HK-2 (cell line): ENCODE measurements around the gene NKD2.
A peak's percentile ranks its signal among the peaks of the same experiment; 100 is the strongest.
"Not testable (repeated sequence)": the region's sequence is repeated elsewhere in the genome, so short reads cannot be mapped to it uniquely, and the experiment has no call there.

ENCODE experiments used
- DNase-seq: peaks from one replicate; pipeline ENCODE4 v3.0.0-alpha.2; 2018; ENCODE audit not compliant: unreplicated experiment

NKD2 gene

GRCh38 chr5:1000329-1000728 is 8.3 kb upstream of the NKD2 start:
- no peak for DNase-seq

GRCh38 chr5:1000831-1001230 is 7.8 kb upstream of the NKD2 start:
- not testable (repeated sequence) for DNase-seq

GRCh38 chr5:1001406-1002270 is 7.0 kb upstream of the NKD2 start:
- DNase-seq: no peak

GRCh38 chr5:1002271-1002546 is 6.4 kb upstream of the NKD2 start:
- no peak for DNase-seq

- DNase-seq: no peak
These were observed 5.8 kb upstream of the NKD2 start for GRCh38 chr5:1002836-1003235.

- DNase-seq: no peak
These were observed 5.2 kb upstream of the NKD2 start for GRCh38 chr5:1003296-1003937.

GRCh38 chr5:1004461-1005248 is 3.9 kb upstream of the NKD2 start:
- peak; percentile 50 for DNase-seq

- no peak for DNase-seq
These were observed 3.3 kb upstream of the NKD2 start for GRCh38 chr5:1005249-1005851.

GRCh38 chr5:1005904-1006655 is 2.5 kb upstream of the NKD2 start:
- DNase-seq: no peak

GRCh38 chr5:1006656-1007071 is 1.9 kb upstream of the NKD2 start:
- DNase-seq: no peak

- no peak for DNase-seq
These were observed 1.4 kb upstream of the NKD2 start for GRCh38 chr5:1007221-1007680.

GRCh38 chr5:1007681-1008450 is 736 bp upstream of the NKD2 start:
- no peak for DNase-seq

- no peak for DNase-seq
These were observed 968 bp downstream of the NKD2 start for GRCh38 chr5:1009359-1010180.

GRCh38 chr5:1010181-1010510 is 1.5 kb downstream of the NKD2 start:
- no peak for DNase-seq

GRCh38 chr5:1010641-1011046 is 2.0 kb downstream of the NKD2 start:
- no peak for DNase-seq

- DNase-seq: peak; percentile 49
These were observed 2.6 kb downstream of the NKD2 start for GRCh38 chr5:1011226-1011631.

- DNase-seq: no peak
These were observed 3.2 kb downstream of the NKD2 start for GRCh38 chr5:1011741-1012312.

- DNase-seq: no peak
These were observed 3.8 kb downstream of the NKD2 start for GRCh38 chr5:1012313-1012841.

GRCh38 chr5:1012900-1013237 is 4.3 kb downstream of the NKD2 start:
- DNase-seq: no peak
